ENCODE results near the gene PROZ.

PROZ gene

DNA sequence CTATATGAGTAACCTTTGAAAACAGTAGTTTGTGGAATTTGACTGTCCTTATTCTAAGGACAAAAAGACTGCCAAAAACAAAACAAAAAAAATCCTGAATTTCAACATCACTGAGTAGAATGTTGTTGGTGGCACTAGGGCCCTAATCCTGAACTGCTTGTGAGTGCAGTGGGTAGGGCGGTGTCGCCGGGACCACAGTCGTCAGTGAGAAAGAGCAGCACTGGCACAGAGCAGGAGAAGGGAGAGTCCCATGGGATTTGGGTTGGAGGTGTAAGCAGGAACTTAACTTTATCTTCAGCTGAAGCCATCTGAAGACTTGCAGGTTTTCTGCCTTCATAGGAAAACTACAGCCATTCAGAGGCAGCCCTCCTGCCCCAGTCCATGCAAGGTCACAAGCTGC, 44.5 kb downstream of the PROZ start:
- Histone ChIP-seq H3K4me1 (ENCODE audit: control insufficient read depth, insufficient read depth, low read length) (no peaks in the 10 kb centered on the region; the same call in 1 of the 2 replicates), H3K9me3 (ENCODE audit: control insufficient read depth, insufficient read depth, low read depth, low read length) (no peaks in the 10 kb centered on the region), H3K4me3 (ENCODE audit: low read depth, low read length) (no peak overlapping the region), H3K27ac (ENCODE audit: extremely low read depth, low read depth, low read length) (no peak overlapping the region), H3K36me3 (ENCODE audit: control insufficient read depth in 2 of 2, insufficient read depth in 1 of 2, low read length in 2 of 2) (peaks cover 7 to 57% of the 10 kb centered on the region in 2 experiments)
- POLR2A ChIA-PET, result no interaction called here
- CTCF ChIA-PET, result interaction anchor here (0.5 to 0.7 kb wide), 2 partner anchors 19 to 168 kb away, joined by 3 read pairs; no protein-coding TSS in a partner anchor
- TF ChIP-seq ZNF560 (tag by site-specific recombination; IDR thresholded peaks at IDR 0.05; ENCODE audit: borderline replicate concordance) (no peak), ZNF132 (tag by site-specific recombination; IDR thresholded peaks at IDR 0.05; ENCODE audit: borderline replicate concordance) (no peak), ZNF701 (tag by site-specific recombination; IDR thresholded peaks at IDR 0.05) (no peak), SP7 (tag by site-specific recombination; IDR thresholded peaks at IDR 0.05) (no peak), ZNF175 (tag by site-specific recombination; IDR thresholded peaks at IDR 0.05) (no peak), ZNF843 (tag by site-specific recombination; IDR thresholded peaks at IDR 0.05) (no peak), ZNF544 (tag by site-specific recombination; IDR thresholded peaks at IDR 0.05) (no peak)
- TF ChIP-seq, protein P1, sequence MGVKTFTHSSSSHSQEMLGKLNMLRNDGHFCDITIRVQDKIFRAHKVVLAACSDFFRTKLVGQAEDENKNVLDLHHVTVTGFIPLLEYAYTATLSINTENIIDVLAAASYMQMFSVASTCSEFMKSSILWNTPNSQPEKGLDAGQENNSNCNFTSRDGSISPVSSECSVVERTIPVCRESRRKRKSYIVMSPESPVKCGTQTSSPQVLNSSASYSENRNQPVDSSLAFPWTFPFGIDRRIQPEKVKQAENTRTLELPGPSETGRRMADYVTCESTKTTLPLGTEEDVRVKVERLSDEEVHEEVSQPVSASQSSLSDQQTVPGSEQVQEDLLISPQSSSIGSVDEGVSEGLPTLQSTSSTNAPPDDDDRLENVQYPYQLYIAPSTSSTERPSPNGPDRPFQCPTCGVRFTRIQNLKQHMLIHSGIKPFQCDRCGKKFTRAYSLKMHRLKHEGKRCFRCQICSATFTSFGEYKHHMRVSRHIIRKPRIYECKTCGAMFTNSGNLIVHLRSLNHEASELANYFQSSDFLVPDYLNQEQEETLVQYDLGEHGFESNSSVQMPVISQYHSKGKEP (tag by site-specific recombination; IDR thresholded peaks at IDR 0.05), result no peak
- TF ChIP-seq, protein P2, sequence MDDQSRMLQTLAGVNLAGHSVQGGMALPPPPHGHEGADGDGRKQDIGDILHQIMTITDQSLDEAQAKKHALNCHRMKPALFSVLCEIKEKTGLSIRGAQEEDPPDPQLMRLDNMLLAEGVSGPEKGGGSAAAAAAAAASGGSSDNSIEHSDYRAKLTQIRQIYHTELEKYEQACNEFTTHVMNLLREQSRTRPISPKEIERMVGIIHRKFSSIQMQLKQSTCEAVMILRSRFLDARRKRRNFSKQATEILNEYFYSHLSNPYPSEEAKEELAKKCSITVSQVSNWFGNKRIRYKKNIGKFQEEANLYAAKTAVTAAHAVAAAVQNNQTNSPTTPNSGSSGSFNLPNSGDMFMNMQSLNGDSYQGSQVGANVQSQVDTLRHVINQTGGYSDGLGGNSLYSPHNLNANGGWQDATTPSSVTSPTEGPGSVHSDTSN (CRISPR knock-in tag; IDR thresholded peaks at IDR 0.05), result no peak

DNA sequence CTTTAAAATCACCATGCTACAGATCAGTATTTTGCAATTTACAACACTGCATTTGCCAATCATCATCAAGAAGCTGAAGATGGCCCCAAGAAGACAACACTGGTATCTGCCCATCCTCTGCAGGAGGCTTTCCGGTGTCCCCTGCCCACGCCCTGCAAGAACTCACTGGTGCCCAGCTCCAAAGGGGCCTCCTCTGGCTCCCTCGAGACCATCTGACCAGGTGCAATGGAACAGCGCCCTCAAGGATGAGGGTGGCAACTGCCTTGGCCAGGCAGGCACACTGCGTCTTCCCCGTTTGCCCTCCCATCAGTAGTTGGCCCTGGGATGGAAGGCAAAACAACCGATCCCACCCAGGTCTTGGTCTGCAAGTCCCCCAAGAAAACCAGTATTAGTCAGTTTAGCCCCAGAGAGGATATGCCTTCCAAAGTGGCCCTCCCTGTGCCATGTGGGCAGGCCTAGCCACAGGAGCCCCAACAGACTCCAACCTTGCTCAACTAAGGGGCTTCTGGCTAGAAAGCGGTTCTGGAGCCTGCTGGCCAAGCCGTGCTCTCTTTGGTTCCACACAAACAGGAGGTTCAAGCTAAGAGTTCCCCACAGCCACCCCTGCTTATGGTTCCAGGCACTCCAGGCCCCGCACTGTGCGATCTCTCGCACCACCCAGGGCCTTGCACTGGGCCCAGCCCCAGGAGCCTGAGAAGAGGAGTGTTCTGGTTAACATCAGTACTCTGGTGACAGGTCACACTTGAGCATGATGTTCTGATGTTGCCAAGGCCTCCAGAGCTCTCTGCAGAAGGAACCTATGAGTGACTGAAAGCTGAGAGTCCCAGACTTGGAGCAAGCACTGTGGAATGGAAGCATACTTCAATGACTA, 45.3 kb downstream of the PROZ start:
- ChIA-PET CTCF (interaction anchor here (0.5 to 0.7 kb wide), 2 partner anchors 20 to 169 kb away, joined by 3 read pairs; no protein-coding TSS in a partner anchor), POLR2A (no interaction called here)
- H3K4me1 ChIP-seq (ENCODE audit: control insufficient read depth, insufficient read depth, low read length), result no peaks in the 10 kb centered on the region; the same call in 1 of the 2 replicates

More for the DNA sequence above, 45.3 kb downstream of the PROZ start:
- no peak for TF ChIP-seq ZNF148 (tag by site-specific recombination; IDR thresholded peaks at IDR 0.05; ENCODE audit: borderline replicate concordance)
- TF ChIP-seq ZNF704 (tag by site-specific recombination; IDR thresholded peaks at IDR 0.05), result no peak
- TF ChIP-seq ZNF214 (tag by site-specific recombination; IDR thresholded peaks at IDR 0.05; ENCODE audit: borderline replicate concordance), result no peak
- no peak for TF ChIP-seq OVOL3 (tag by site-specific recombination; IDR thresholded peaks at IDR 0.05)
- no peak for TF ChIP-seq ZFP69B (tag by site-specific recombination; IDR thresholded peaks at IDR 0.05)
- Histone ChIP-seq H3K27ac (ENCODE audit: extremely low read depth, low read depth, low read length) (no peak overlapping the region), H3K4me3 (ENCODE audit: low read depth, low read length) (no peak overlapping the region), H3K9me3 (ENCODE audit: control insufficient read depth, insufficient read depth, low read depth, low read length) (no peaks in the 10 kb centered on the region), H3K36me3 (ENCODE audit: control insufficient read depth in 2 of 2, insufficient read depth in 1 of 2, low read length in 2 of 2) (peaks cover 0 to 51% of the 10 kb centered on the region in 2 experiments; a peak in 2 of 3 replicates)
